HepG2 (cell line): Measurements from ENCODE around the gene MEGF6. TPM values are rescaled to one million over a fixed set of nuclear protein-coding genes. Genes with fewer than 3 reads are reported as not detected.

Experiments
- BHLHE40 ChIP-seq: IDR thresholded peaks from 2 replicates; pipeline ENCODE4 v1.6.1; 2011; ENCODE audit warnings: low read length, improper control_type of control experiment
- CBX5 ChIP-seq: sonication (generic); formaldehyde crosslinking; IDR thresholded peaks from 2 replicates; pipeline ENCODE4 v1.4.0; 2020; ENCODE audit warnings: missing genetic modification reagents, borderline replicate concordance
- CENPT ChIP-seq: sonication (generic); formaldehyde crosslinking; IDR thresholded peaks from 2 replicates; pipeline ENCODE4 v1.8.0; 2022; ENCODE audit warnings: low read depth, mild to moderate bottlenecking, moderate library complexity, missing genetic modification reagents
- FOXC1 ChIP-seq: sonication (generic); formaldehyde crosslinking; IDR thresholded peaks from 2 replicates; pipeline ENCODE4 v1.8.0; 2022; ENCODE audit warnings: mild to moderate bottlenecking, missing genetic modification reagents, borderline replicate concordance
- GRHL1 ChIP-seq: sonication (generic); formaldehyde crosslinking; conservative IDR thresholded peaks from 2 replicates; pipeline ENCODE4 v1.8.0; 2022; ENCODE audit warnings: missing genetic modification reagents
- GZF1 ChIP-seq: sonication (generic); formaldehyde crosslinking; IDR thresholded peaks from 2 replicates; pipeline ENCODE4 v1.5.1; 2020; ENCODE audit warnings: mild to moderate bottlenecking, missing genetic modification reagents
- KDM3A ChIP-seq: IDR thresholded peaks from 2 replicates; pipeline ENCODE4 v1.6.1; 2018; ENCODE audit warnings: low read depth, missing compliant biosample characterization
- KDM6A ChIP-seq: IDR thresholded peaks from 2 replicates; pipeline ENCODE4 v1.6.1; 2016; ENCODE audit warnings: low read depth
- KLF13 ChIP-seq: sonication (generic); formaldehyde crosslinking; IDR thresholded peaks from 2 replicates; pipeline ENCODE4 v1.4.0; 2020; ENCODE audit warnings: mild to moderate bottlenecking, missing genetic modification reagents
- MIXL1 ChIP-seq: IDR thresholded peaks from 2 replicates; pipeline ENCODE4 v1.6.1; 2016
- NKX3-1 ChIP-seq: sonication (generic); formaldehyde crosslinking; IDR thresholded peaks from 2 replicates; pipeline ENCODE4 v1.5.0; 2020; ENCODE audit warnings: missing genetic modification reagents
- PCBP2 ChIP-seq: fragments of 200-400 bp; formaldehyde crosslinking; optimal IDR thresholded peaks from 2 replicates; pipeline ENCODE3; 2018; ENCODE audit warnings: low read length, low read depth; ENCODE audit not compliant: poor library complexity, severe bottlenecking
- PLRG1 ChIP-seq: fragments of 450-650 bp; conservative IDR thresholded peaks from 2 replicates; pipeline ENCODE4 v1.6.1; 2016
- RXRA ChIP-seq: sonication (generic); formaldehyde crosslinking; IDR thresholded peaks from 2 replicates; pipeline ENCODE4 v1.5.1; 2020; ENCODE audit warnings: missing genetic modification reagents
- RXRB ChIP-seq: IDR thresholded peaks from 2 replicates; pipeline ENCODE4 v1.6.1; 2016; ENCODE audit warnings: borderline replicate concordance, missing genetic modification reagents, missing compliant biosample characterization
- SAP130 ChIP-seq: IDR thresholded peaks from 2 replicates; pipeline ENCODE4 v1.6.1; 2016; ENCODE audit warnings: low read depth
- SRY ChIP-seq: sonication (generic); formaldehyde crosslinking; IDR thresholded peaks from 2 replicates; pipeline ENCODE4 v1.8.0; 2022; ENCODE audit warnings: mild to moderate bottlenecking, missing genetic modification reagents
- TEAD3 ChIP-seq: optimal IDR thresholded peaks from 2 replicates; pipeline ENCODE3; 2016; ENCODE audit warnings: borderline replicate concordance
- THAP8 ChIP-seq: sonication (generic); formaldehyde crosslinking; IDR thresholded peaks from 2 replicates; pipeline ENCODE4 v1.5.1; 2020; ENCODE audit warnings: missing genetic modification reagents, mild to moderate bottlenecking, borderline replicate concordance
- YY1 ChIP-seq: IDR thresholded peaks from 2 replicates; pipeline ENCODE4 v1.6.1; 2011; ENCODE audit warnings: low read length, low read depth, moderate library complexity, mild to moderate bottlenecking; ENCODE audit not compliant: insufficient read depth, insufficient replicate concordance
- ZBTB25 ChIP-seq: IDR thresholded peaks from 2 replicates; pipeline ENCODE4 v1.6.1; 2018; ENCODE audit warnings: missing genetic modification reagents
- ZFP36 ChIP-seq: fragments of 150-350 bp; IDR thresholded peaks from 2 replicates; pipeline ENCODE4 v1.6.1; 2018; ENCODE audit warnings: borderline replicate concordance, low read length, low read depth; ENCODE audit not compliant: partially characterized antibody
- ZNF263 ChIP-seq: sonication (generic); formaldehyde crosslinking; IDR thresholded peaks from 2 replicates; pipeline ENCODE4 v1.4.0; 2020; ENCODE audit warnings: missing genetic modification reagents
- ZNF350 ChIP-seq: sonication (generic); formaldehyde crosslinking; IDR thresholded peaks from 2 replicates; pipeline ENCODE4 v1.4.0; 2020; ENCODE audit warnings: mild to moderate bottlenecking, low read depth, missing genetic modification reagents, borderline replicate concordance
- ZNF629 ChIP-seq: sonication (generic); formaldehyde crosslinking; conservative IDR thresholded peaks from 2 replicates; pipeline ENCODE4 v1.5.0; 2020; ENCODE audit warnings: missing genetic modification reagents
- ZNF772 ChIP-seq: sonication (generic); formaldehyde crosslinking; IDR thresholded peaks from 2 replicates; pipeline ENCODE4 v1.5.0; 2020; ENCODE audit warnings: mild to moderate bottlenecking, missing genetic modification reagents
- ZNF792 ChIP-seq: IDR thresholded peaks from 2 replicates; pipeline ENCODE4 v1.6.1; 2016
- ZSCAN12 ChIP-seq: sonication (generic); formaldehyde crosslinking; IDR thresholded peaks from 2 replicates; pipeline ENCODE4 v1.9.0; 2021; ENCODE audit warnings: mild to moderate bottlenecking, missing genetic modification reagents
- polyA plus RNA-seq, 8 experiments: library from polyadenylated mRNA; depleted of rRNA in 3 of 8; stranded (reverse) in 7 of 8; unstranded in 1 of 8; fragments of >200 nt; fragmentation: Illumina TruSeq in 4 of 8; extraction: Trizol in 4 of 8; gene quantifications; 2 replicates each; pipeline versions ENCODE4 v1.2.1 to v1.2.3, GENCODE V29; 2011 to 2016; ENCODE audit warnings: low read depth in 4 of 8, missing spikeins in 1 of 8, mixed read lengths in 1 of 8; ENCODE audit not compliant: insufficient read depth in 1 of 8
- total RNA-seq, 5 experiments: library from RNA; depleted of rRNA; stranded (reverse); fragments of >200 nt; fragmentation: Illumina TruSeq; extraction: Trizol; gene quantifications; 2 replicates each; pipeline ENCODE4 v1.2.3, GENCODE V29; 2016; ENCODE audit warnings: low read depth in 1 of 5

MEGF6 gene
- total and polyA plus RNA-seq, 2 of the 13 experiments (the other 11 are each of a cell fraction or from before 2014, with no cell fraction given), result 1.9 TPM

- TF ChIP-seq RXRB (CRISPR knock-in tag) (peak; percentile 92), KLF13 (CRISPR knock-in tag) (no peak), RXRA (CRISPR knock-in tag) (peak; percentile 97), CBX5 (CRISPR knock-in tag) (peak; percentile 13; the same call in 1 of the 2 replicates), SRY (peak; percentile 53; the same call in 1 of the 2 replicates), SAP130 (CRISPR knock-in tag) (peak; percentile 68), NKX3-1 (CRISPR knock-in tag) (peak; percentile 60; the same call in 1 of the 2 replicates), PLRG1 (no peak), FOXC1 (no peak), KDM6A (CRISPR knock-in tag) (peak; percentile 63; the same call in 1 of the 2 replicates), MIXL1 (CRISPR knock-in tag) (peak; percentile 44; the same call in 1 of the 2 replicates), ZNF792 (CRISPR knock-in tag) (peak; percentile 74; the same call in 1 of the 2 replicates), GRHL1 (CRISPR knock-in tag) (no peak), ZFP36 (no peak), ZNF772 (peak; percentile 84), YY1 (peak; percentile 17), PCBP2 (no peak), GZF1 (CRISPR knock-in tag) (peak; percentile 51; the same call in 1 of the 2 replicates), ZBTB25 (CRISPR knock-in tag) (0 out of 2 replicates have a peak, but pooled peaks have one; percentile 37), THAP8 (no peak), ZNF350 (CRISPR knock-in tag) (peak; percentile 89), BHLHE40 (0 out of 2 replicates have a peak, but pooled peaks have one; percentile 20), TEAD3 (CRISPR knock-in tag) (peak; percentile 62), KDM3A (CRISPR knock-in tag) (peak; percentile 86), ZSCAN12 (no peak), ZNF263 (peak; percentile 94), ZNF629 (CRISPR knock-in tag) (peak; percentile 42), CENPT (0 out of 2 replicates have a peak, but pooled peaks have one; percentile 10)
These were observed 139.8 kb downstream of the MEGF6 start (continued) for GRCh38 chr1:3471356-3472087.
